Kidney capillary endothelial cell (primary cell): Measurements from ENCODE around the gene GRXCR2.
"Not testable (repeated sequence)": the region's sequence is repeated elsewhere in the genome, so short reads cannot be mapped to it uniquely, and the experiment has no call there.

Source experiments
- DNase-seq: peaks from one replicate; pipeline ENCODE4 v3.0.0-alpha.2; 2018; ENCODE audit warnings: low spot score

GRXCR2 gene

DNA sequence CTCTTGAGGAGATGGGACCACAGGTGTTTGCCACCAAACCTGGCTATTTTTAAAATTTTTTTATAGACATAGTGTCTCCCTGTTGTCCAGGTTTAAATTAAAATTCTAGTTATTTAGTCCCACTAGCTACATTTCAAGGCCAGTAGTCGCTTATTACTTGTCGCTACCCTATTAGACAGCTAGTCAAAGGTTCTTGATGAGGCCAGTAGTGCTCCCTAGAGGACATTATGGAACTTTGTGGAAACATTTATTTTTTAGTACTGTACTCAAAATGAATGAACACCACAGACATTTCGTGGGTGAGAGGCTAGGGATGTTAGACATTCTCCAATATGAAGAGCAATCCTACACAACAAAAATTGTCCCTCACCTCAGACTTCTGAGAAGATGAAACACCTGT, 14.4 kb upstream of the GRXCR2 start:
- no peak for DNase-seq

- no peak for DNase-seq
Measured at GRCh38 chr5:145874765-145875164, 2.0 kb upstream of the GRXCR2 start.

DNA sequence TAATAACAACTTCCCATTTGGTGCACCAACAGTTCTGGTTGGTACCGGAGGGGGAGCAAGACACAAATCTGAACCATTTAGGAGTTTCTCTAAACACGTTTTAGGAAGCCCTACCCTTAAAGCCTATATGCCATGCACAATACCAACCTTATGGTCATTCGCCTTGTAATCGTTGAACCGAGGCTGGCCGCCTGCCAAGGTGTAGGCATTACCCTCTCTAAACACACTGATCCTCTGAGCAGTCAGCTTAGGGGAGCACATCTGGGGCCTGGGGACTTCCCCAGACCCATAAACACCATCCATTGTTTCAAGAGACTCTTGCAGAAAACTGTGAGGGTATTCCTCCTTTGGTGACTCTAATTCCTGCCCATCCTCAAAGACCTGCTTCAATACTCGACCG, 328 bp downstream of the GRXCR2 start:
- DNase-seq: no peak

DNA sequence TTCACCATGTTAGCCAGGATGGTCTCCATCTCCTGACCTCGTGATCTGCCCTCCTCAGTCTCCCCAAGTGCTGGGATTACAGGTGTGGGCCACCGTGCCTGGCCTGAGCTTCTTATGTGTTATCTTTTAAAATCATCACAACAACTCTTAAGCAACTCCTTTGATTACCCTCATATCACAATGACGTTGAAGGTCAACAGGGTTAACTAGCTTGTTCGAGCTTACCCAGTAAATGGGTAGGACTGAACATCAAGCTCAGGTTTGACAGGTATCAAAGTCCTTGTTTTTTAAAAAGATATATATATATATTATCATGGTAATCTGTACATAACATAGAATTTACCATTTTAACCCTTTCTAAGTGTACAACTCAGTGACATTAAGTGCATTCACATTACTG, 3.1 kb downstream of the GRXCR2 start:
- DNase-seq: no peak

DNA sequence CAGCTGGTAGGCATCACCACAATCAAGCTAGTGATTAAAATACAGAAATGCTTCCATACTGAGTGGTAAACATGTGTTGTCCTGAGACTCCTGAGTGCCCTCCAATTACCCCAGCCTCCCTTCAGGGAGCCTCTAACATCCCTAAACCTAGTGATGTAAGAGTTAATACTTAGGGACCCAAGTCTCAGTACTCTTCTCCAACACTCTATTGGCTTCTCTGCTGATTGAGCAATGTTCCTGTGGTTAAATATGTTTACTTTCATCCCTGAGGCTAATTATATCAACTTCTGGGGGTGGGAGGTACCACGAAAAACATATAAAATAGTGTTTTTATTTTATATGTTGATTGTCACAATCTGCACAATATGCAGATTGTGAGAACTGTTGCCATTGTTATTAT, 5.0 kb downstream of the GRXCR2 start:
- no peak for DNase-seq

DNA sequence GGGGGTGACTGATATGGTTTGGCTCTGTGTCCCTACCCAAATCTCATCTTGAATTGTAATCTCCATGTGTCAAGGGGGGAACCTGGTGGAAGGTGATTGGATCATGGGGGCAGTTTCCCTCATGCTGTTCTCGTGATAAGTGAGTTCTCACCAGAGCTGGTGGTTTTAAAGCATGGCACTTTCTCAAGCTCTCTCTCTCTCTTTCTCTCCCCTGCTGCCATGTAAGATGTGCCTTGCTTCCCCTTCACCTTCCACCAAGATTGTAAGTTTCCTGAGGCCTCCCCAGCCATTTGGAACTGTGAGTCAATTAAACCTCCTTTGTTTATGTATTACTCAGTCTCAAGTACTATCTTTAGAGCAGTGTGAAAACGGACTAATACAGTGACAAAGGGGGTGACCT, 8.4 kb downstream of the GRXCR2 start:
- DNase-seq: not testable (repeated sequence)

DNA sequence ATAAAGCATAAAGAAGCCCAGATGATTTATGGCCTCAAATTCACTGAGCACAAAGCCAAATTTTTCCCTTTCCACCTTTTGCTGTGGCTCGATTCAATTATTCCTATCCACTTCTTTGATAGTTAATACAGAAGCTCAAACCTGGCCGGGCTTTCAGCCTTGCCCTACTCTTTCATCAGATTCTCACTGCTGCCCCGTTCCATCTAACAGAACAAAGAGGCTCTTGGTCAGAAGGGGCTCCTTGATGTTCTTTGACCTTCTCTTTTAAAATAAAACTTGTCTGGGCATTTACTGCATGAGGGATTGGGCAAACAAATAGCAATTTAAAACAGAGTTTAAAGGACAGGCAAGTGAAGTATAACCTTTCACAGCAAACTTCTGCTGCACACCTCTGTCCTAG, 9.8 kb downstream of the GRXCR2 start:
- no peak for DNase-seq

- no peak for DNase-seq
Measured at GRCh38 chr5:145859897-145860296, 12.9 kb downstream of the GRXCR2 start.

GRCh38 chr5:145859453-145859852, 13.4 kb downstream of the GRXCR2 start:
- DNase-seq: no peak

DNA sequence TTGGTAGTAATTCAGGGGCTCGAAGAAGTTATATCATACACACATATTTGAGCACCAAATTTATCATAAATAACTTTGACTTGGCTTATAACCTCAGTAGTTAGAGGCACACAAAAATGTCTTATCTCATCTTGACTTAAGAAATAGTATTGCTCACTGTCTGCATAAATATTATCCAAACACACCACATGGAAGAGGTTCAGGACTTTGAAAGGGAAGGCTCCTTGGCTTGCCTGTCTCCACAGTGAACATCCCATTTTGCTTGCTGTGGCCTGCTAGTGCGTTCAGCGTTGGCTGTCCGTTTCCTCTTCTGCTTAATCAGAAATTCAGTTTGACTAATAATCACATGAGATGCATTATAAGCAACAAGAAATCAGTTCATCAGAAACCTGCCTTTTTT, 13.9 kb downstream of the GRXCR2 start:
- DNase-seq: no peak

GRCh38 chr5:145856285-145856818, 16.5 kb downstream of the GRXCR2 start:
- peak; percentile 13 for DNase-seq

DNA sequence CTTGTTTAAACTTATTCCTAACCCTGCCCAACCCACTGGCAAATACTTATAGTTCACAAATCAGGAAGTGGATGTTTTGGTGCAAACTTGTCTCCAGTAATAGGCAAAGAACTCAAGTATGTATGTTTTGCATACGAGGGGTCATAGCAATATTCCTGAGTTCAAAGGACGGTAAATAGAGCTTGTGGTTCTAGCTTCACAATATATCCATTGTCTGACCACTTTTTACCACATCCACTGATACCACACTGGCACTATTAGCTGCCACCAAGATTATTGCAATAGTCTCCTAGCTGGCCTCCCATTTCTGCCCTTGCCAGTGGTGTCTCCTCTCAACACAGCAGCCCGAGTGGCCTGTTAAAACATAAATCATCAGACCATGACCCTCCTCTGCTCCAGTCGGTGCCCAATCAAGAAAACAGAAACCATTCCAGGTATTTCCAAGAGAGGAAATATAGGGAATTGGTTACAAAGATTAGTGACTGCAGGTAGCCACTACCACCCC, 17.0 kb downstream of the GRXCR2 start:
- no peak for DNase-seq

GRCh38 chr5:145854651-145855258, 18.1 kb downstream of the GRXCR2 start:
- DNase-seq: peak; percentile 44

GRCh38 chr5:145853781-145854376, 18.9 kb downstream of the GRXCR2 start:
- no peak for DNase-seq

DNA sequence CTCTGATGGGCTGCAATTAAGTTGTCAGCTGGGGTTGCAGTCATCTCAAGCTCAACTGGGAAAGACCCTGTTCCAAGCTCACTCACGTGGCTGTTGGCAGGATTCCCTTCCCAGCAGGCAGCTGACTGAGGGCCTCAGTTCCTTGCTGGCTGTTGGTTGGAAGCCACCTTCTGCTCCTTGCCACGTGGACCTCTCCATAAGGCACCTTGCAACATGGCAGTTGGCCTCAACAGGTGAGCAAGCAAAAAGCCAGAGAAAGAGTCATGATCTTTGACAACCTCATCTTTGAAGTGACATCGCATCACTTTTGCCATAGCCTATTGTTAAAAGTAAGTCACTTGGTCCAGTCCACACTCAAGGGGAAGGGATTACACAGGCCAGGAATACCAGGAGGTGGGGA, 19.8 kb downstream of the GRXCR2 start:
- no peak for DNase-seq

DNA sequence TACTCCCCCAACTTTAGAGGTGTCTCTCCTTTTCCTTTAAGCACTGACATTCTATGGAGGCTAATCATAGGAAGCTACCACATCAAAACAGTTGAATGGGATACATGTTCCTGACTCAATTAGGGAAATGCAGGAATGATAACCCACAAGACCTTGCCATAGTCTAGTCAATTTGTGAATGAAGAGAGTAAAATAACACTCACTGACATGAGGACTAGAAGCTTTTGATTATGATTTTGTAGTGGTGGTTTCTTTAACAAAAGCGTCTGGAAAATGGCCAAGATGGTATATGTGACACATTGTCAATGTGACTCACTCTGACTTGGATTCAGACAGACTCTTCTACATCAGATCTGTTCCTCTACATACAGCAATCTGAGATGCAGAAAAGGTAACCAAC, 24.0 kb downstream of the GRXCR2 start:
- DNase-seq: peak; percentile 55

- no peak for DNase-seq
Measured at GRCh38 chr5:145847499-145848497, 25.0 kb downstream of the GRXCR2 start.

DNA sequence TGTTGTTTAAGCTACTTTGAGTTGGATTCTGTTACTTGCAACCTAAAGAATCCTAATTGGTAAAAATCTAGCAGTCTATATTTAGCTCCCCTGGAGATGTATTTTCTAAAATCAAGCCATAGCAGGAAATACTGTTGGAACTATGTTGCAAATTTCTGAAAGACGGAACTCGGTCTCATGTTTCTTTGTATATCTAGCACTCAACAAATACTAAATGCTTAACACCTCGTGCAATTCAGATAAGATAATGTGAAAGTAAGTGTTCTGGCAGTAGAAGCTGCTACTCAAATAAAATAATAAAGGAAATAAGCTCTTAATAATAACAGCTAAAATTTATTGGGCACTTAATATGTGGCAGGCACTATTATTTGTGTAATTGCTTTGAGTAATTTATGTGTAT, 26.7 kb downstream of the GRXCR2 start:
- DNase-seq: no peak

DNA sequence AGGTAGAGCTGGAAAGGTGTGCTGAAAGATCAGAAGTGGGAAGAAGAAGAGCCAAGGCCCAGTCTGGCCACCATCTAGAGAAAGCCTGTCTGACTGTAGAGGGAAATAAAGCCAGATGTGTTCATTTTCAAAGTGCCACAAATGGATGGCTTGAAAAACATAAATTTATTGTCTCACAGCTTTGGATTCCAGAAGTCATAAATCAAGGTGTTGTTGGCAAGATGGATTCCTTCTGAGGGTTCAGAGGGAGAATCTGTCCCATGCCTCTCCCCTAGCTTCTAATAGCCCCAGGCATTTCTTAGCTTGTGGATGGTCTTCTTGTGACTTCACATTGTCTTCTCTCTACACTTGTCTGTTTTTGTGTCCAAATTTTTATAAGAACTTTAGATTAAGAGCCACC, 31.5 kb downstream of the GRXCR2 start:
- DNase-seq: no peak

DNA sequence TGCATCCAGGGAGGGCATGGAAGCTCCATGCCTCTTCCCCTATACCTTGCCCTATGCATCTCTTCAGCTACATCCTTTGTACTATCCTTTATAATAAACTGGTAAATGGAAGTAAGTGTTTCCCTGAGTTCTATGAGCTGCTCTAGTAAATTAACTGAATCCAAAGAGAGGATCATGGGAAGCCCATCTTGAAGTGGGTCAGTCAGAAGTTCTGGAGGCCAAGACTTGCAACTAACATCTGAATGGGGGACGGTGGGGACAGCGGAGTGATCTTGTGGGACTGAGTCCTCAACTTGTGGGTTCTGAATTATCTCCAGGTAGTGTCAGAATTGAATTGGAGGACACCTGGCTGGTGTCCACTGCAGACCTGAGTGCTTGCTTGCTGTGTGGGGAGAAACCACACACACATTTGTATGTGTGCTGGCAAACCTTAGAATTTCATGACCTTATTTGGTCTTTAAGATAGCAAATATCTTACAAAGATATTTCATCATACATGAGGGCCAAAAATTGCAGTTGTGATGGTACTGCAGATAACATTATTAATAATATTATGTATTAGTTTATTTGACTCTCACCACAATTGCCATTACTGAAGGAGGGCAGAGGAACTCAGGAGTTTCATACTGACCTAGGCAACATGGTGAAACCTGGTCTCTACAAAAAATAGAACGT, 32.2 kb downstream of the GRXCR2 start:
- DNase-seq: no peak

GRCh38 chr5:145838276-145838675, 34.5 kb downstream of the GRXCR2 start:
- DNase-seq: no peak

GRCh38 chr5:145836241-145836640, 36.6 kb downstream of the GRXCR2 start:
- not testable (repeated sequence) for DNase-seq
